ES-I3 (cell line): Measurements from ENCODE around the gene GPSM3.

ENCODE experiments used
- H3K36me3 ChIP-seq: 2 replicates; pipeline ENCODE4 v1.6.1; 2013; ENCODE audit warnings: mild to moderate bottlenecking, low read length, control low read depth, moderate library complexity; ENCODE audit not compliant: insufficient read depth
- H3K4me1 ChIP-seq: 2 replicates; pipeline ENCODE4 v1.6.1; 2013; ENCODE audit warnings: mild to moderate bottlenecking, control low read depth, low read length; ENCODE audit not compliant: insufficient read depth
- H3K9ac ChIP-seq: 2 replicates; pipeline ENCODE4 v1.6.1; 2013; ENCODE audit warnings: low read depth, mild to moderate bottlenecking, low read length, moderate library complexity
- H3K9me3 ChIP-seq: 2 replicates; pipeline ENCODE4 v1.6.1; 2013; ENCODE audit warnings: mild to moderate bottlenecking, low read length, moderate library complexity; ENCODE audit not compliant: control insufficient read depth, insufficient read depth

GPSM3 gene

GRCh38 chr6:32176476-32177182 lies 15.8 kb downstream of the GPSM3 start:
- Histone ChIP-seq H3K36me3 (peaks cover 6% of the 10 kb centered on the region; the same call in 1 of the 2 replicates), H3K9ac (peak overlapping the region; percentile 96), H3K4me1 (peaks cover 19% of the 10 kb centered on the region), H3K9me3 (no peaks in the 10 kb centered on the region)

- peaks cover 19% of the 10 kb centered on the region for H3K4me1 ChIP-seq
Measured at GRCh38 chr6:32175711-32176475, 16.6 kb downstream of the GPSM3 start, which contains the start of gene AGPAT1. Gene AGPAT1, minus strand, starts transcription at chr6:32176084. Its CDS starts 4,588 bp downstream, at chr6:32171496.

DNA sequence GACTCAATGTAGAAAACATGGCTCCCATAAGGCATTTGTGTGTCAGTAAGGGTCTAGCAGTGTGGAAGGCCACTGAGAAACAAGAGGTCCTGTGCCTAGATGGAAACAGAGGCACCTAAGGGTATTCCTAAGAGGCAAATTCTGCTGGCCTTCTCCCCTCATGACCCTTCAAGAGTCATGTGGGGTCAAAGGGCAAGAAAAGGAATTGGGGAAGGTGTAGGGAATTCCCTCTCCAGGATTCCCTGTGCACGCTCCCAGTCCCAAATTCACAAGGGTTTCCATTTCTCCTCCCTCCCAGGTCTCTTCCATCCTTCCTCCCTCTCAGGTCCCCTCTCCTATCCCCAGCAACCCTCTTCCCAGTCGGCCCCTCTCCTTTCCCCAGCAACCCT lies 17.1 kb downstream of the GPSM3 start:
- Histone ChIP-seq H3K36me3 (peaks cover 5% of the 10 kb centered on the region; the same call in 1 of the 2 replicates), H3K9me3 (no peaks in the 10 kb centered on the region), H3K4me1 (peaks cover 19% of the 10 kb centered on the region), H3K9ac (peak overlapping the region; percentile 96)

More at GRCh38 chr6:32175711-32176475, 16.6 kb downstream of the GPSM3 start, which contains the start of gene AGPAT1:
- H3K36me3 ChIP-seq: peaks cover 5% of the 10 kb centered on the region; the same call in 1 of the 2 replicates
- peak within 1 kb of the TSS; percentile 96 for H3K9ac ChIP-seq
- no peaks in the 10 kb centered on the region for H3K9me3 ChIP-seq

DNA sequence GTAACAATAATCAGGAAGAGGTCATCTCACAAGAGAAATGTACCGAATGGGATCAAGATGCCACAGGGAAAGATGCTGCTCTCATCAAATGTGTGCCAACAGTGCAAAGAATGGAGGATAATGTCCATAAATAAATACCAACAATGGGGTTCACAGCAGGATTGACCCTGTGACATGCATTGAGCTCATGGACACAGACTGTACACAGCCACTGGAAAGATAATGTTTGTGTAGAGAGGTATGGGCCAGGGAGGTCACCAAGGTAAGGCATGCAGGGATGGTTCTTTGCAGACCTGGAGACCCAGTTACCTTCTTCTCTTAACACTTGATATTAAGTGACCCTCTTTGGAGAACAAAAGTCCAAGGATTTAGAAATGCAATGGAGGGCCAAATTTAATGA lies 18.0 kb downstream of the GPSM3 start:
- no peaks in the 10 kb centered on the region for H3K9me3 ChIP-seq
- no peak overlapping the region for H3K9ac ChIP-seq
- H3K4me1 ChIP-seq: peaks cover 19% of the 10 kb centered on the region
- H3K36me3 ChIP-seq: peaks cover 4% of the 10 kb centered on the region; the same call in 1 of the 2 replicates

DNA sequence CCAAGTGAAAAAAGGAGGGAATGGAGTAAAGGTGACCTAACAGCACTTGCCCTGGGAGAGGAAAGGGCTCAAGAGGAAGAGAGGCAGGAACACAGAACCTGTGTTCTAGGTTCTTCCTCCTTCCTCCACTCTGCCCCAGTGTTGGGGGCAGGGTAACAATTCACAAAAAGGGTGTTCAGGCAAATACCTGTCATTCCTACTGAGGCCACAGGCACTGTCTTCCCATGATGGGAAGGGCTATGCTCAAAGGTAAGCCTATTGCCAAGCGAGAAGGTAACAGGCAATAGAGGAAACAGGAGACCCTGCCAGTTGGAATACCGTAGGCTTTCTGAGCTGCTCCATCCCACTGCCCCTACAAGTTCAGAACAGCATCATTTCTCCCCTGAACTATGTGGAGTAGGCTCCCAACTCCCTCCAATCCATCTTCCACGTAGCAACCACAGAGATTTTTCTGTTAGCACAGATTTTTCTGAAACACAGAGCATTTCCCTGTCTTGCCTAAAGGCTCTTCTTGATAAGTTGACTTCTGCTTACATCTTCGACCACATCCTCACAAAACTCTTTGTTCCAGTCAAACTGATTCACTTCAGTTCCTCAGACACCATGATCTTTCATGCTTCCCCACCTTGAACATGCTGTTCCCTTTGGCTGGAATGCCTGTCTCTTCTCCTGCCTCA lies 19.3 kb downstream of the GPSM3 start:
- H3K36me3 ChIP-seq: 0 out of 2 replicates have a peak, but pooled peaks cover 4% of the 10 kb centered on the region
- peaks cover 22% of the 10 kb centered on the region for H3K4me1 ChIP-seq
- no peaks in the 10 kb centered on the region for H3K9me3 ChIP-seq
- H3K9ac ChIP-seq: no peak overlapping the region

DNA sequence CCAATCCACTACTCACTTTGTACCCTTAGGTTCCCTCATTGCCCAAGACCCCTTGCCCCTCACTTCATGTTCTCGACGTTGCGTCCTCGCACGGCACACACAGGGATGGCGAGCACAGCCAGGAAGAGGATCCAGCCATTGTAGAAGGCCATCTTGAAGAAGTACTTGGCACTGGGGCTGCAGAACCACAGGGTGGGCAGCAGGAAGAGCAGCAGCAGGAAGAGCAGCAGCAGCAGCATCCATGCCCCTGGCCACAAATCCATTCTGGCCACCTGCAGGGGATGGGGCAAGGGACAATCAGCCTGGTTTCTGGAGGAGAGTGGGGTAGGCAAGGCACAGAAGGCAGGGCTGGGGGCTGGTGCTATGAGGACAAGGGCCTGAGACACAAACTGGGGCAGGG lies 21.2 kb downstream of the GPSM3 start:
- Histone ChIP-seq H3K36me3 (0 out of 2 replicates have a peak, but pooled peaks cover 9% of the 10 kb centered on the region), H3K9ac (no peak overlapping the region), H3K4me1 (peaks cover 29% of the 10 kb centered on the region), H3K9me3 (no peaks in the 10 kb centered on the region)

DNA sequence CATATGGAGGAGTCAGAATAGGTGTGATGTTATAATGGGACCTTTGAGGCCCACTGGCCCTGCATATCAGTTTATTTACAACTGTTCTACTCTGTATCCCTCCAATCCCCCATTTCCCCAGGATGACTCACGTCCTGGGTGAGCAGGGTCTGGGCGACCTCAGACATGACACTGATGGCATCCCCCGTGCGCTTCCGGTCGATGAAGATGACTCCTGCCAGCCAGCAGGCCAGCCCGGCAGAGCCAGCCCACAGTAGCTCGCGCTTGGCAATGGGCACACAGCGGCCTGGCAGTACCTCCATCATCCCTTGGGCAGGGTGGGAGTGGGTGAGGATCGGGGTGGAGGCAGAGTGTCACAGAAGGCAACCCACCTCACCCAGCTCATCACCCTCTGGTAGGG lies 22.1 kb downstream of the GPSM3 start:
- H3K9ac ChIP-seq: no peak overlapping the region
- 0 out of 2 replicates have a peak, but pooled peaks cover 9% of the 10 kb centered on the region for H3K36me3 ChIP-seq
- peaks cover 29% of the 10 kb centered on the region for H3K4me1 ChIP-seq
- no peaks in the 10 kb centered on the region for H3K9me3 ChIP-seq

DNA sequence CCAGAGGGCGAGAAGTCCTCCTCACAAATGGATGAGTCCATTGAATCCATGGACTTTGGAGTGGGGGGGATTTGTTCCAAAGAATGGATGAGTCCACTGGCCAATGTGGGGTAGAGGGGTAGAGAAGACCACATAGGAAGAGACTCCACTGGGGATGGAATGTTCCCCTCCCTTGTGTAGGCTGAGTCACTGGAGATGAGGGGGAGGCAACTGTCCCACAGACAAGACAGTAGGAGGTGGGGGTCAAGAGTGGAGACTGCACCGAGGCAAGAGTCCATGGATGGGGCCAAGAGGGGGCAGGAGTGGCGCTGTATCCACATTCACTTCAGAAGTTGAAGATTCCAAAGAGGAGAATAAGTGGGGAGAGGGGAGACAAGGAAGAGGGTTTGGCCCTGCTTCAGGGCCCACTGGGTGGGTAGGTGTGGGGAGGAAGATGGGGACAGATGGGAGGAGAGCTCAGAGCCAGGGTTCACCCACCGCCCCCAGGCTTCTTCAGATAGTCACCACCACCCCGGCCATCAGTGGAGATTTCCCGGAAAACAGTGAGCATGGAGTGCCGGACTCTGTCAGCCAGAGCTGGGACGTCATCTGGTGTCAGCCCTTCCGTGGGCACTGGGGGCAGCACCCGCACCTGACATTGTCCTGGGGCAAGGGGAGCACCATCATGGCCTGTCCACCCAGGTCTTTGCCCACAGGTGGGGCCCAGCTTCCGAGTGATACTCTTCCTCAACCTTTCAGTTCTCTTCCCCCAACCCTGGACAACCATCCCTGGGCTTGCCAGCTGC lies 23.4 kb downstream of the GPSM3 start:
- Histone ChIP-seq H3K36me3 (0 out of 2 replicates have a peak, but pooled peaks cover 9% of the 10 kb centered on the region), H3K9me3 (no peaks in the 10 kb centered on the region), H3K4me1 (peaks cover 22% of the 10 kb centered on the region), H3K9ac (no peak overlapping the region)

DNA sequence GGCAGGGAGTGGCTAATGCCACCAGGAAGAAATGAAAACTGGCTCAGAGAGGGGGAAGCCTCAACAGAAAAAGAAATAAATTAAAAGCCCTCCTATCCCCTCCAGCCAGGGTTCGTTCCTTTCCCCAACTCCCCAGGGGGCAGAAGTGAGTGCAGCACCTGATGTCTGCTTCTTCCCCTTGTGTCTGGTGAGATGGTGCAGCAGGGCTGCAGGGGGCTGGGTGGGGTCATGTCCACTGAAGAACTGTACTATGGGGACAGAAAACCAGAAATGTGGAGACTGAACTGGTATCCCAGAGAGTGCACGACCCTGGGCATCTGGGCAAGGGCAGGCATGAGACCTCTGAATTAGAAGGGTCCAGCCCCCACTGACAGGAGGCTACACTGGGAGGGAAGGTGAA lies 24.1 kb downstream of the GPSM3 start:
- Histone ChIP-seq H3K9ac (no peak overlapping the region), H3K9me3 (no peaks in the 10 kb centered on the region), H3K36me3 (0 out of 2 replicates have a peak, but pooled peaks cover 9% of the 10 kb centered on the region), H3K4me1 (peaks cover 16% of the 10 kb centered on the region)

DNA sequence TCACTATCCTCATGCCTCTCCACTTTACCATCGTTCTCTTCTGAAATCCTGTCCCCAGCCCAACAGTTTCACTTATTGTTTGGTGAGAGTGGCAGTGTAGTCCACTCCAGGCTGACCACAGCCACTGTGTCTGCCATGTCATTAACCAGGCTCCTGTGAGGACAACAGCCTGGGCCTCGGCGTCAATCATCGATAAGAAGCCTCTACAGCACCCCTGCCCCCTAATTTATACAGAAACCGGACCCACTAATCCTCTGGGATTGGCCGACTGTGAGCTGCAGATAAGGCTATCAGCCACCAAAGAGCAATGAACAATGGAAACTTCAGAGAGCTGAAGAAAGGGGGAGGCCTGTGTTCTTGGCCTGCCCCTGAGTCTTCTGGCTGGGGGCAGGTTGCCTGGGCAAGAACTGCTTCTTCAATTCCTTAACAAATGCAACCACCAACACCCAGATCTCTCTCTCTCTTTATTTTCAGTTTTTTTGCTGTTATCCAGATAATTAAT lies 24.6 kb downstream of the GPSM3 start:
- H3K36me3 ChIP-seq: 0 out of 2 replicates have a peak, but pooled peaks cover 9% of the 10 kb centered on the region
- H3K4me1 ChIP-seq: peaks cover 10% of the 10 kb centered on the region
- H3K9me3 ChIP-seq: no peaks in the 10 kb centered on the region
- H3K9ac ChIP-seq: no peak overlapping the region

- Histone ChIP-seq H3K9me3 (no peaks in the 10 kb centered on the region), H3K9ac (peak overlapping the region; percentile 27; the same call in 1 of the 2 replicates), H3K4me1 (peaks cover 10% of the 10 kb centered on the region; the same call in 1 of the 2 replicates), H3K36me3 (0 out of 2 replicates have a peak, but pooled peaks cover 9% of the 10 kb centered on the region)
Measured at GRCh38 chr6:32167154-32167760, 25.2 kb downstream of the GPSM3 start.

DNA sequence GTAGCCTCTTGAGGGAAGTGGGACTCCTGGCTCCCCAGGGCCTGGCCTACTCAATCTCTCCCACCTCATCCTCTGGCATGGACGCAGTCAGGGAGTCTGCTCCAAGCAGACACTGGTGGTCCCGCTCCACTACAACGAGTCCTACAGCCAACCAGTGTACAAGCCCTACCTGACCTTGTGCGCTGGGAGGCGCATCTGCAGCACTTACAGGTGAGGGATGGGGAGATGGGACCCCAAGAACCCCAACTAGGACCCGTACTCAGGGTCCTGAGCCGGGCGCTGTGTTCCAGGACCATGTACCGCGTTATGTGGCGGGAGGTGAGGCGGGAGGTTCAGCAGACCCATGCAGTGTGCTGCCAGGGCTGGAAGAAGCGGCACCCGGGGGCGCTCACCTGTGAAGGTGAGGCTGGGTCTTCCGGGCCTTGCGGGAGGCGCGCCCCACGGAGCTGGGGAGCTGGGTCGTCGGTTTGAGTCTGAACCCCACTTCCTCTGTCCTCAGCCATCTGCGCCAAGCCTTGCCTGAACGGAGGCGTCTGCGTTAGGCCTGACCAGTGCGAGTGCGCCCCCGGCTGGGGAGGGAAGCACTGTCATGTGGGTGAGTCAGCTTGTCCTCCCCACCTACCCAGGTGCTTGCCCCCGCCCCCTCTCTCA lies 25.9 kb downstream of the GPSM3 start:
- H3K9ac ChIP-seq: no peak overlapping the region

DNA sequence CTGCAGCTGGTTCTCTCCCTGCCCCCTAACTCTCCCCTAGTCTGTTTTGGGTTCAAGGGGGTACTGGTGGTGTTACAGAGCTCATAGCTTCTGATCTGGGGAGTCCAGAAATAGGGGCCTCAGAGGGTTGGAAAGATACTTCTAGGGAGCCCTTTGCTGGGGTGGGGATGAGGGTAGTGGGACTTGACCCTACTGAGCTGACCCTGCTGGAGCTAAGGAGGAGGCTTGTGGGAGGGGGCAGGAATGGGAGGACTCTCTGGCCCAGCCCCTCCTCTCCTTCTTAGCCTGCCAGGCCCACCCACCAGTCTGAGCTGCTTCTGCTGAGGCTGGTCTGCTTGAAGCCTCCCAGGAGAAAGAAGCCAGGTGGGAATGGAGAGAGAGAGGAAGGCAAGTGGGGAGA lies 28.1 kb downstream of the GPSM3 start, which contains the start of gene EGFL8:
EGFL8 (plus strand) TSS at position 301 of the 400 bp plus-strand sequence. CDS start 1,571 bp downstream, outside the sequence.
- H3K4me1 ChIP-seq: peaks cover 10% of the 10 kb centered on the region; the same call in 1 of the 2 replicates
- H3K36me3 ChIP-seq: 0 out of 2 replicates have a peak, but pooled peaks cover 5% of the 10 kb centered on the region
- H3K9me3 ChIP-seq: no peaks in the 10 kb centered on the region
- no peak within 1 kb of the TSS for H3K9ac ChIP-seq

More for the DNA sequence above, 25.9 kb downstream of the GPSM3 start:
- Histone ChIP-seq H3K36me3 (0 out of 2 replicates have a peak, but pooled peaks cover 9% of the 10 kb centered on the region), H3K9me3 (no peaks in the 10 kb centered on the region), H3K4me1 (peaks cover 10% of the 10 kb centered on the region; the same call in 1 of the 2 replicates)
